ENCODE data around the gene GNL1. TPM values are rescaled to one million over a fixed set of nuclear protein-coding genes. Genes with fewer than 3 reads are reported as not detected.

GNL1 gene
- total RNA-seq: 48.4 and 59.3 TPM in 2 replicates

GRCh38 chr6:30556066-30556905, at the start of gene GNL1:
GNL1 (minus strand) TSS chr6:30556489; CDS start chr6:30556203, 286 bp downstream.

DNA sequence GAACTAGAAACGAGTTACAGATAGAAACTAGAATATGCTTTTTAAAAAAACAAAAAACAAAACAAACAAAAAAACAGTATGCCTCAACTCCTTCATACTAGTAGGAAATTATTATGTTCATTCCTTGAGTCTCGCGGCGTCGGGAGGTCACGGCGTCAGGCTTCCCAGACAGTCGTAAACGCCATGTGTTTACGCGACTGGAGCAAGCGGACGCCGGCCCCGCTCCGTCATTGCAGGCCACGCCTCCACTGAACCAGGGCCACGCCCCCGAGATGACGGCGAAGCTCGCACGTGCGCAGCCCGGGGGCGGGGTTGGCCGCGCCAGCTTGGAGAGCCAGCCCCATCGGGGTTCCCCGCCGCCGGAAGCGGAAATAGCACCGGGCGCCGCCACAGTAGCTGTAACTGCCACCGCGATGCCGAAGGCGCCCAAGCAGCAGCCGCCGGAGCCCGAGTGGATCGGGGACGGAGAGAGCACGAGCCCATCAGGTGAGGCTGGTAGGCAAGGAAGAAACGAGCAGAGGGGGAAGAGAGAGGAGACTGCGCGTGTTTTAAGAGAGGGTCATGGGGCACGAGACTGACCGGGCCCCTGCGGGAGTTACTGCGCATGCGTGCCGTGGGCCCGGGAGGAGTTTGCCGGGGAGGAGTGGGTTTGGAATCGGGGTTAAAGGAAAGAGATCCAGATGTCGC, 14.9 kb upstream of the GNL1 start, which contains the start of gene ABCF1:
TSS of gene ABCF1 (plus strand) at position 368 of the 687 bp plus-strand sequence. CDS start at position 414, 46 bp downstream.

DNA sequence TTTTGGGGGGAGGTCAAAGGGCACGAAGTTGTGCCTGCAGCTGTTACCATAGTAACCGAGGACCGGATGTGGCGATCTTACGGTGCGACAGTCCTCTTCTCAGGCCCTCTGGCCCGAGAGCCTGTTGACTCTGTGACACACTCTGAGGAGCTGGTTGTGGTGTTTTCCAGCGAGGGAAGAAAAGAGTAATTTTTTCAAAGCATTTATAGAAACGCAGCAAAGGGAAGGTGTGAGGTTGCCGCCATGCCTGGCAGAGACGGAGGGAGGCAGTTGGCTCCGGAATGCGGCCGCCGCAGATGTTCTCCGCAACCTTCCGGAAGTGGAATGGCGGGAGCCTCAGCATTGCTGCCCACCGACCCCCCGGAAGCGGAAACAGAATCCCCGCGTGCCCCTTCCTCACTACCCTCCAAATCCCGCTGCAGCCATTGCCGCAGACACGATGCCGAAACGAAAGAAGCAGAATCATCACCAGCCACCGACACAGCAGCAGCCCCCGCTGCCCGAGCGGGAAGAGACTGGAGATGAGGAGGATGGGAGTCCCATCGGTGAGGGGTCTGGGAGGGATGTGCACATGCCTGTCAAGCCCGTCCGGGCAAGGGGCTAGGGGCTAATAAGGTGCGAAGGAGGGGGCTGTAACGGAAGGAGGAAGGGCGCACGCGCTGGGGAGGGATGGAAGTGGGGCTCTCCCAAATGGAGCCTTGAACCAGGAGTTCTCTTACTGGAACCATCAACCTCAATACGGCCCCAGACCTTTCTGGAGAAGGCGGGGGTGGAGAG, 805 bp upstream of the GNL1 start, which contains the start of gene PRR3:
TSS of gene PRR3 (plus strand) at position 390 of the 777 bp plus-strand sequence. CDS start at position 440, 50 bp downstream.

Small RNAs within 50 kb of the gene (small RNA-seq; reads per million reads assigned to genes)
- gene MIR877: not detected

Other genes with a start within 250 kb of the GNL1 start
- 9.6 and 11.7 TPM in 2 replicates for gene TRIM39, start 229.6 kb downstream of the GNL1 start, total RNA-seq
- gene RPP21, start 211.3 kb downstream of the GNL1 start, total RNA-seq: 21.3 and 22.2 TPM in 2 replicates
- 272 and 292 TPM in 2 replicates for gene HLA-E, start 67.0 kb downstream of the GNL1 start, total RNA-seq
- 7.2 and 8.8 TPM in 2 replicates for gene PRR3, start 806 bp upstream of the GNL1 start, total RNA-seq
- gene ABCF1, start 15.0 kb upstream of the GNL1 start, total RNA-seq: 42.2 and 46.0 TPM in 2 replicates
- gene PPP1R10, start 60.8 kb upstream of the GNL1 start, total RNA-seq: 26.8 and 34.5 TPM in 2 replicates
- gene MRPS18B, start 61.4 kb upstream of the GNL1 start, total RNA-seq: 70.2 and 80.8 TPM in 2 replicates
- gene ATAT1, start 70.4 kb upstream of the GNL1 start, total RNA-seq: 3.2 and 5.1 TPM in 2 replicates
- 3.3 and 4.2 TPM in 2 replicates for gene C6orf136, start 90.6 kb upstream of the GNL1 start, total RNA-seq
- gene DHX16, start 116.5 kb upstream of the GNL1 start, total RNA-seq: 26.4 and 29.7 TPM in 2 replicates
- 95.6 and 113 TPM in 2 replicates for gene PPP1R18, start 130.2 kb upstream of the GNL1 start, total RNA-seq
- 2.9 and 5.1 TPM in 2 replicates for gene NRM, start 134.5 kb upstream of the GNL1 start, total RNA-seq
- gene MDC1, start 160.8 kb upstream of the GNL1 start, total RNA-seq: 6.5 and 8.5 TPM in 2 replicates
- gene TUBB, start 163.9 kb upstream of the GNL1 start, total RNA-seq: 662 and 771 TPM in 2 replicates
- 125 and 132 TPM in 2 replicates for gene FLOT1, start 186.2 kb upstream of the GNL1 start, total RNA-seq
- 50.6 and 67.5 TPM in 2 replicates for gene IER3, start 188.1 kb upstream of the GNL1 start, total RNA-seq

Measured in hair follicle dermal papilla cell (primary cell).